Transverse colon (tissue), 4 donors: ENCODE measurements around the gene MOV10L1.

Experiments used
- POLR2A ChIP-seq: fragments of 450-650 bp; IDR thresholded peaks from one replicate; pipeline ENCODE4 v1.6.1; 2016; ENCODE audit warnings: antibody characterized with exemption, mild to moderate bottlenecking, moderate library complexity
- POLR2AphosphoS5 ChIP-seq, 3 donors: sonication (generic); formaldehyde crosslinking; IDR thresholded peaks; one replicate each; pipeline ENCODE4 v1.6.1; 2016; ENCODE audit warnings: antibody characterized with exemption in 3 of 3
- TF ChIP-seq, protein P1 (sequence below), 5 experiments: fragments of 200-600 bp in 3 of 5; fragments of 450-650 bp in 2 of 5; sonication (generic) in 3 of 5; IDR thresholded peaks; 1 replicate in 2 of 5; 2 replicates in 3 of 5; pipeline ENCODE4 v1.5.1; 2016 to 2017; ENCODE audit warnings: antibody characterized with exemption in 5 of 5, inconsistent platforms in 3 of 5, mild to moderate bottlenecking in 2 of 5, moderate library complexity in 1 of 5

DNA sequence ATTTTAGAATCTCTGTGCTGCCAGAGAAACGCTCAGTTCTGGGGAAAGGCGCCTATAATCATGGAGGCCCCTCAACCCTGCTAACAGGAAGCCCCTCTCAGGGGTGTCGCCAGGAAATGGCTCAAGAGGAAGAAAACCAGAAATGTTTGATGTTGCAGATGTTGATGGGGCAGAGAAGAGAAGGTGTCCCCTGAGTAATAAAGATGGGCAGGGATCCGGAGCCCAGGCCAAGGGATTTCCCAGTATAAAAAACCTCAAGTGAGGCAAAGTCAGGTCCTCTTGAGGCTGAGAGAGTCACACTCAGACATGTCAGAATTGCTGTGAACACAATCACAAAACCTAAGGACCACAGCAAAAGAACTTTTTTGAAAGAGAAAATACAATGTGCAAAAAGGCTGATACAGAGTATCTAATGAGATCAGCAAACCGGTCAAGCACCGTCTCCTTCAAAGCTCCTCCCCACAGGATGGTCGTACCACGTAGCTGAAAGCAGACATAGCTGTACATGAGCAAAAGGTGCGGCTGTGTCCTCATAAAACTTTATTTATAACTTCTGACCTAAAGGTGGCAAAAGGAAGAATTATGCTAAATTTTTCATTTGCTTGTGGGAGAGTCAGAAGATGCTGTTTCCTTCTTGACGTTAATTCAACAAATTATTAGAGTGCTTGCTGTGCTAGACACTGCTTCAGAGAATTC, 12.2 kb downstream of the MOV10L1 start:
- TF ChIP-seq, protein P1, sequence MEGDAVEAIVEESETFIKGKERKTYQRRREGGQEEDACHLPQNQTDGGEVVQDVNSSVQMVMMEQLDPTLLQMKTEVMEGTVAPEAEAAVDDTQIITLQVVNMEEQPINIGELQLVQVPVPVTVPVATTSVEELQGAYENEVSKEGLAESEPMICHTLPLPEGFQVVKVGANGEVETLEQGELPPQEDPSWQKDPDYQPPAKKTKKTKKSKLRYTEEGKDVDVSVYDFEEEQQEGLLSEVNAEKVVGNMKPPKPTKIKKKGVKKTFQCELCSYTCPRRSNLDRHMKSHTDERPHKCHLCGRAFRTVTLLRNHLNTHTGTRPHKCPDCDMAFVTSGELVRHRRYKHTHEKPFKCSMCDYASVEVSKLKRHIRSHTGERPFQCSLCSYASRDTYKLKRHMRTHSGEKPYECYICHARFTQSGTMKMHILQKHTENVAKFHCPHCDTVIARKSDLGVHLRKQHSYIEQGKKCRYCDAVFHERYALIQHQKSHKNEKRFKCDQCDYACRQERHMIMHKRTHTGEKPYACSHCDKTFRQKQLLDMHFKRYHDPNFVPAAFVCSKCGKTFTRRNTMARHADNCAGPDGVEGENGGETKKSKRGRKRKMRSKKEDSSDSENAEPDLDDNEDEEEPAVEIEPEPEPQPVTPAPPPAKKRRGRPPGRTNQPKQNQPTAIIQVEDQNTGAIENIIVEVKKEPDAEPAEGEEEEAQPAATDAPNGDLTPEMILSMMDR (IDR thresholded peaks at IDR 0.05): no peak
- TF ChIP-seq POLR2AphosphoS5 (IDR thresholded peaks at IDR 0.05) (no peak), POLR2A (no peak)
